M059J (cell line): Measurements from ENCODE around the gene HES7. TPM values are rescaled to one million over a fixed set of nuclear protein-coding genes. Genes with fewer than 3 reads are reported as not detected.
"Not testable (repeated sequence)": the region's sequence is repeated elsewhere in the genome, so short reads cannot be mapped to it uniquely, and the experiment has no call there.

Source experiments
- DNase-seq: peaks from one replicate; pipeline ENCODE4 v3.0.0-alpha.2; 2012; ENCODE audit warnings: low read depth
- total RNA-seq: library from RNA; depleted of rRNA; stranded (reverse); fragments of >200 nt; shearing (Covaris generic); gene quantifications from 2 replicates; pipeline ENCODE4 v1.2.3, GENCODE V29; 2014

HES7 gene
- total RNA-seq, 1 experiment from 2014 or later = 0.94 TPM

DNA sequence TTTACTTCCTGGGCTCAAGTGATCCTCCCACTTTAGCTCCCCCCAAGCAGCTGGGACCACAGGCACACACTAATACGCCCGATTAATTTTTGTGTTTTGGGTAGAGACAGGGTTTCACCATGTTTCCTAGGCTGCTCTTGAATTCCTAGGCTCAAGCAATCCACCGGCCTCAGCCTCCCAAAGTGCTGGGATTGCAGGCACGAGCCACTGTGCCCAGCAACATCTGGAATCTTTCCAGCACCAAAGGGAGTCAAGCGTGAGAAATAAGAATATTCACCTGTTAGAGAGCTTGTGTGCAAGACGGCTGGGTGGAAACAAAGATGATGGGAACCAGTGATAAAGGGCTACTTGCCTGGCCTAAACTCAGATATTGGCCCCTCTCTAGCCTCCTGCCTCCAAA is 22.2 kb downstream of the HES7 start:
- DNase-seq = no peak

DNA sequence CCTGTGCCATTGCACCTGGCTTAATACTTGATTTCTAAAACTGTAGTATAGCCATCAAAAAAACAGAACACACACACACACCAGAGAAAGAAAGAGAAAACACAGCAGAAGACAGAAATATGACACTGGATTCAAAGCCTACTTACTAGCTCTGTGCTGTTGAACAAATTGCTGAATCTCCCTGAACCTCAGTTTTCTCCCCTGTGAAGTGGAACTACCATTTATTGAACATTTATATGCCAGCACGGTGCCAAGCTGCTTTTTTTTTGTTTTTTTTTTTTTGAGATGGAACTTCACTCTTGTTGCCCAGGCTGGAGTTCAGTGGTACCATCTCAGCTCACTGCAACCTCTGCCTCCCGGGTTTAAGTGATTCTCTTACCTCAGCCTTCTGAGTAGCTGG is 23.1 kb downstream of the HES7 start:
- DNase-seq = no peak

DNA sequence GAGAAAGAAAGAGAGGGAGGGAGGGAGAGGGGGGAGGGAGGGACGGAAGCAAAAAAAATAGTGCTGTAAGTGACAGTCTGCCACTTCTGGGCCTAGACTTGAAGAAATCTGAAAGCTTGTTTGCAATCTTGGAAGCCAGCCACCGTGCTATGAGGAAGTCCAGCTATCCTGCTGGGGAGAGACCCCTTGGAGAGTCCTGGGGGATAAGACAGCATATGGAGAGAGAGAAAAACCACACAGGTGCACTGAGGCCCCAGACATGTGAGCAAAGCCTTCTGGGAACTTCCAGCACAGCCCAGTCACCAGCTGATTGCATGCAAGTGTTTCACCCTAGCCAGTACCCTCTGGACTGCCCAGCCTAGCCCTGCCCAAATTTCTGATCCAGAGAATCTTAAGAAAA is 23.8 kb downstream of the HES7 start:
- no peak for DNase-seq

DNA sequence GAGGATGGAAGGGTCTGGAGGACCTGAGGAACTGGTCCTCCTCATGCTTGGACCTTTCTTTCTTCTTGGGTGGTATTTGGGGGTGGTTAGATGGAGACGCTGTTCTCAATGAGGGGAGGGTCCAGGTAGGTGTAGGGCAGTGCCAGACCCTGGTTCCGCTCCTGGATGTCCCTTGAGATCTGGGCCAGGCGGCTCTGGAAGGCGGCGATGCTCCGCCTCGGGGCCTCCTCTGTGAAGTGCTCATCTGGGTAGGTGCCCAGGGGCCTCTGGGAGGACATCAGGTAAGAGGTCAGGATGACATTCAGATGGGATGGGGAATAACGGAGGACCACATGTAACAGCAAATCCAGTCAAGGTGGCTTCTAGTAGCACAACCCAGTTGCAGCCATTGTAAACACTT is 27.4 kb downstream of the HES7 start:
- DNase-seq = no peak

DNA sequence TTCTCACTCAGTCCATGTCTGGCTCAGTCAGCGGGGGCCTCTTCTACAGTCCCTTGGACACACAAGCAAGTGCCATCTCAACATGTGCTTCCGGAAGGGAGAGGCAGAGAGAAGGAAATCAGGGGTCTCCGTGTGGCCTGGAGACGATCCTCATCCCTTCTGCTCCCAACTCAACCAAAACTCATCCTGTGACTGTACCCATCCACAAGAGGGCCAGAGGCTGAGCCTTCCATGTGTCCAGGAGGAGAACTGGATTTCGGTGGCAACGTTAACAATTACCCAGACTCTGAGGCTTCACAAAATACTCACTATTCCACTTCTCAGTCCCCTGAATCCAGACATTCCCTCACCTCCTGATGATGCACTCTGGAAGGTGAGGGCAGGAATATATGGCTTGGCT is 28.5 kb downstream of the HES7 start:
- DNase-seq = no peak

DNA sequence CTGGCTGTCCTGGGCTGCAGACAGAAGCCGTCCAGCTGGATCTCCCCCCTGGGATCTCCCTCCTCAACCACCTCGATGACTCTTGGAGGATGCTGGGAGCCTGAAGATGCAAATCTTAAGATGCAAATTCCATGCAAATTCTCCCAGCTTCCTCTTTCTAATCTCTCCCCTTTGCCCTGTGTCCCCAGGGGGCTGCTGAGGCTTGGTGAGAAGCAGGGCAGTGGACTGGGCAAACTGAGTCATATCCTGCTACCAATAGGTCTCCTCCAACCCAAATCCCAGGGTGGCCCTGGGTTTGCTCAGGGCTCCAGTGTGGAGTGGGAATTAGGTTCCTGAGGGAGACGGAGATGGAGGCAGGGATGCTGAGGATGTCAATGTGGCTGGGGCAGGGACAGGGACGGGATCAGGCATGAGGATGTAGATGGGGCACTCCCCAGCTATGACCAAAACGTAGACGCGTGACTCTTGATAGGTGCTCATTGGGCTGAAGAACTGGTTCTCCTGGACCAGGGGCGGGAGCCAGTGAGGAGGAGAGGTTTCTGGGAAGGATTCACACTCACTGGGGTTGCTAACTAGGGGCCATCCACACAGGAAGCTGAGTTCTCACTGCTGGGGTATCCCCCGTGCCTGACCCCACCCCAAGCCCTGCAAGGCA is 32.7 kb downstream of the HES7 start:
- no peak for DNase-seq

DNA sequence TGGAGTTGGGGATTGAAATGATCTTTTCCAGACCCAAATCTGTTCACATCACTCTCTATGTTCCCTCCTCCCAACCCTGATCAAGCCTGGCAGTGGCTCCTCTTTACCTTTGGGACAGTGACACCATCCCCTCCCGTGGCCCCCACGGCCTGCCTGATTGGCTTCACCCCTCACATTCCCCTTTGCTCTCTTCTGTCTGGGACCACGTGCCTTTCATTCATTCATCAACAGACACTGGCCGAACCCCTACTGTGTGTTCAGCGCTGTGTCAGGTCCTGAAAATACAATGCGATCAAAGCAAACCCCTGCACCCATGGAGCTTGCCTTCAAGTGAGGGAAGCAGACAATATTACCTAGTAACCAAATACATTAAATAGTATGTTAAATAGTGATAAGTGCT is 34.2 kb downstream of the HES7 start:
- DNase-seq = no peak

DNA sequence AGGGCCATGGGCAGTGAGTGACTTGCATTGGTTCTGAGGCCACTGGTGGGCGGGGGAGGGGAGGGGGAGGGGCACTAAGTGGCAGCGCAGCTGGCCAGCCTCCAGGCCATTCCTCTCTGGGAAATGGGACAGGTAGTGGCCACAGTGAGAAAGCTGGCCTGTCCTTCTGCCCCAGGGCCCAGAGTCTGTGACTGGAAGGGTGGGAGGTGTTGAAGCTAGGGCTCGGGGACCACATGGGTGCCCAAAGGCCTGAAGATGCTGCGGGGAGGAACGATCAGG is 36.0 kb downstream of the HES7 start:
- no peak for DNase-seq

DNA sequence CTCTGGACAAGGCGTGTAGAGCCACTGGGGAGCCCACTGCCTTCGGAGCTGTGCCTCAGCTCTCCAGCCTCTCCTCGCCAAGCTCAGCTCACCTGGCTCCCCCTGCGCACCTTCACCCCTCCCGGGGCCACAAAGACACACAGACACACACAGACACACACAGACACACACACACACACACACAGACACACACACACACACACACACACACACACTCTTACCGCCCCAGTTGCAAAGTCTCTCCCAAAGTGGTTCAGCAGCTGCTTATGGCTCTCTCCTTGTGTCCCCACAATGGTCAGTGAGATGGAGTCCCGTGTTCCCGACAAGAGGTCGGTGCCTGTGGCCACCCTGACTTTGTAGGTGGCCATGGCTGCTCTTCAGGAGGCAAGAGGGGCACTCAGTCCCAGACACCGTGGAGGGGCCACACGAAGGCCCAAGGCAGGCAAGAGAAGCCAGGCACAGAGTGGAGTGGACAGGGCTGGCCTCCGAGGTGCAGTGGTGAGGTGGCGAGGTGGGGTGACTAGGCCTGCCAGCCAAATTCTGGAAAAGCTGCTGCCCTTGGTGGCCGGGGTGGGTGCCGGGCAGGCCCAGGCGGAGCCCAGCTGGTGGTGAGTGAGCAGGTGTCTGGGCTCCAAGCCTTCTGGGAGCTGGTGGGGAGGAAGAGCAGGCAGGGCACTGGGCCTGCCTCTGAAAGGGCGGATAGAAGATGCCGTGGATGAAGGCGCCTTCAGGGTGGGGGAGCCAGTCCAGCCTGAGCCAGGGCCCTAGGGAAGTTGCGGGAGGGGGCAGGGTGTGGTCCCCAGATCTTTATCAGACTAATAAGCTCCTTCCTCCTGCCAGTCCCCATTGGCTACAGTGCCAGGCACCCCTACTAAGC is 36.6 kb downstream of the HES7 start, which contains the start of gene ALOX12B:
Gene ALOX12B, minus strand, starts transcription at position 642 of the 877 bp plus-strand sequence. Its CDS starts 274 bp downstream, at position 368.
- DNase-seq = no peak

DNA sequence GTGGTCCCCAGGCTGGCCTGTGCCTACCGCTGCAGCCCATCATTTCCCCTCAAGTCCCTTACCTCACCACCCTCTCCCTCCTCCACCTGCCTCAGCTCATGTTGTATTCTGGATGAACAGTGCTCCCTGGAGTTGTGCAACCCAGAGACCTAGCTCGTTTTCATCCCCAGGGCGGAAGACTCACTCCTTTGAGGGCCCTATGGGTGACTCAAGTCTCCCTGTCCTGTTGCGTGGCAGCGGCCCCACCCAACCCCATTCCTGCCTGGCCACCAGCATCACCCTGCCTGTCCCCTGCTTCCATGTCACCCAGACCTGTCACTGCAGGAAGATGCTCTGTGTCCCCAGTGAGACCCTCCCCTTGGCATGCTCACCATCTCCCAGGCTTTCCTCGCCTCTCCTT is 39.7 kb downstream of the HES7 start:
- DNase-seq = no peak

DNA sequence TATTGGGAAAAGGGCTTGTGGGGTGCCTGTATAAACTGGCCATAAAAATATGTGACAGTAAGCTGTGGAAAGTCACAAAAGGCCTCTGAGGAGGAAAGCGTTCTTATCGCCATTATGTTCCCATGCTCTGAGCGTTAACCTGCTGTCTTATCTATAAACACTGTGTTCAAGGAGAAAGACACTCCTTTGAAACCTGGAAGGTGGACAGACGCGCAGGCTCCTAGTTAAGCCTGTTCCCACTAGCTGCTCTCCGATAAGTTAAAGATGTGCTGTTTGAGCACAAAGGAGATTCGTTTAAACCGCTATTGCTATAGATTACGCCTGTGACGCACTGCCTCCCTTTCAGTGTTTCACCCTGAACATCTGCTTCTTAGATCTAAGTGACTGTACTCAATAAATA is 41.6 kb downstream of the HES7 start:
- no peak for DNase-seq

DNA sequence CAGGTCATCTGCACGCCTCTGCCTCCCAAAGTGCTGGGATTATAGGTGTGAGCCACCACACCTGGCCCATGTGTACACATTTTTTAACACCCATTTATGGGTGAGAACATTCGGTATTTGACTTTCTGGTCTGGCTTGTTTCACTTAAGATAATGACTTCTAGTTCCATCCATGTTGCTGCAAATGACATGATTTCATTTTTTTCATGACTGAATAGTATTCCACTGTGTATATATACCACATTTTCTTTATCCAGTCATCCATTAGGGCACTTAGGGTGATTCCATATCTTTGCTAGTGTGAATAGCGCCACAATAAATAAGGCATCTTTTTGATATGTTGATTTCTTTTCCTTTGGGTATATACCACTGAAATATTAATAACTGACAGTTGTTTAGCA is 42.0 kb downstream of the HES7 start:
- DNase-seq = no peak

DNA sequence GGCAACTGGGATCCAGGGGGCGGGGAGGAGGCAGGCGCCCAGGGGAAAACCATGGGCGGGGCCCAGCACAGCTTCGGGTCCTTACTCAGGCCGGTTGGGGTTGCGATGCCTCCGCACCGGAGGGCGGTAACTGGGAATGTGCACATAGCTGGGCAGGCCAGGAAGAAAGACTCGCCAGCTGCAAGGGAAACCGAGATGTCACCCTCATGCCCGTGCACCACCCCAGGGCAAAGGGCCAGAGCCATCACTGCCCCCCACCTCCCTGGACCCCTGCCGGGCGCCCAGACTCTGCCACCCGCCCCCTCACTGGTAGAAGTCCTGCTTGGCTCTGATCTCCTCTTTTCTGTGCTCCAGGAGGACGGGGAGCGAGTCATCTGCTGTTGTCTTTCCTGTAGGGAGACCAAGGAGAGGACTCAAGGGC is 43.1 kb downstream of the HES7 start:
- DNase-seq = no peak

DNA sequence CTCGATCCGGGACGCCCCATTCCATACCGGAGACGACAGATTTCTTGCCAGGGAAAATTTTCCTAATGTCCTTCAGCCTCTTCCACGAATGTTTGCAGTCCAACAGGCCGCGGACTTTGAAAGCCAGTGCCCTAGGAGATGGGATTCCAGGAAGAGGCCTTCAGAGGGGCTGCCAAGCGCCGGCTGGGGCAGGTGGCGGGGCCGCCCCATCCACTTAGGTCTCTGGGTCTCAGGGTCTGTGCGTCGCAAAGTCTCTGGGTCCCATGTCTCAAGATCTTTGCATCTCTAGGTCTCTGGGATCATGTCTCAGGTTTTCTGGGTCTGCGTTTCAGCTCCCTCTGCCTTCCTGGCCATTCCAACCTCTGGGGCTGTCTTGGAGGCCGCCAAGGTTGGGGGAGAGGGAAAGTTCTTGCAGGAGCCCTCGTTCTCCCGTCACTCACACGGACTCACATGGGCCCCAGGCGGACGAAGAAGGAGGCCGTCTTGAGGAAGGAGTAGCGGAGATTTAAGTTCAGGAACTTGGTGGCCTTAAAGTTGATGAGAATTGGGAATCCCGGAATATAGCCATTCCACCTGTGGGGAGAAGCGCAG is 43.6 kb downstream of the HES7 start:
- DNase-seq = no peak

DNA sequence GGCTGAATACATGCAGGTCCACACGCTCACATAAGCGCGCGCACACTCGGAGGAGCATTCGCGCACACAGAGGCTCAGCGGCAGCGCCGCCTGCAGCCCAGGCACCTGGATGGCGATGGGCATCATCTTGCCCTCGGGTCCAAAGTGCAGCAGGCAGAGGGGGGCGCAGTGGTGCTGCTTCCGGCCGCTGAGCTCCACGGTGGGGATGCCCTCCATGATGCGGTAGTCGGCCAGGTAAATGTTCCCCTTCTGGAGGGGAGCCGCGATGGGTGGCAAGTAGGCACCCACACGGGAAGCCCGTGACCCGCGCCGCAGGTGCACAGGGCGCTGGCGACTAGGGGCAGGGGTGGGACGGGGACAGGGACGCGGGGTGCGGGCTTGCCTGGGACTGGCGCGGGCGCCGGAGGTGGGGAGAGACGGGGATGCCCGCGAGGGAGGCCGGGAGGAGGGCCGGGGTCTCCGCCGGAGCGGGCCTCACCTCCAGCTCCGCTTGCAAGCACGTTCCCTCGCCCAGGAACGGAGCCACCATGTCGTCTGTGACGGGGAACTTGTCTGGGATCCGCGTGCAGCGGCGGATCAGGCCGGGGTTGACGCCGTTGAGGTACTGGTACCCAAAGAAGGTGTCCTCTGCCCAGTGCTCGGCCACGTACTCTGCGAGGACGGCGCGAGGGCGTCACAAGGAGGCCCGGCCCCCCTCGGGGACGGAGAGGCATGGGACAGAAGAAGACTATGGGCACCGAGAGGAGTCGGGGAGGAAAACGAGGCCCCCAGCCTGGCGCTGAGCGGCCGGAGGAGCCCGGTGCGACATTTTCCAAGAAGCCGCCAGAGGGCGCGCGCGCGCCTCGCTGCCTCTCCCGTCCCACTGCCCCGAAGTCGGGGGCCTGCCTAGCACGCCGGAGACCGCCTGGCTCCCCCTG is 44.4 kb downstream of the HES7 start:
- DNase-seq = peak; percentile 42

DNA sequence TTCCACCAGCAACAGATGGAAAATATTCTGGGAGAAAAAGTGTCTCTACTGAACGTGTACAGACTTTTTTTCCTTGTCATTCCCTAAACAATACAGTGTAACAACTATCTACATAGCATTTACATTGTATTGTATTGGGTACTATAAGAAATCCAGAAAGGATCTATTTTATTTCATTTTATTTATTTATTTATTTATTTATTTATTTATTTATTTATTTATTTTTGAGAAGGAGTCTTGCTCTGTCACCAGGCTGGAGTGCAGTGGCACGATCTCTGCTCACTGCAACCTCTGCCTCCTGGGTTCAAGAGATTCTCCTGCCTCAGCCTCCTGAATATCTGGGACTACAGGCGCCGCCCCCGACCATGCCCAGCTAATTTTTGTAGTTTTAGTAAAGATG is 46.0 kb downstream of the HES7 start:
- not testable (repeated sequence) for DNase-seq

DNA sequence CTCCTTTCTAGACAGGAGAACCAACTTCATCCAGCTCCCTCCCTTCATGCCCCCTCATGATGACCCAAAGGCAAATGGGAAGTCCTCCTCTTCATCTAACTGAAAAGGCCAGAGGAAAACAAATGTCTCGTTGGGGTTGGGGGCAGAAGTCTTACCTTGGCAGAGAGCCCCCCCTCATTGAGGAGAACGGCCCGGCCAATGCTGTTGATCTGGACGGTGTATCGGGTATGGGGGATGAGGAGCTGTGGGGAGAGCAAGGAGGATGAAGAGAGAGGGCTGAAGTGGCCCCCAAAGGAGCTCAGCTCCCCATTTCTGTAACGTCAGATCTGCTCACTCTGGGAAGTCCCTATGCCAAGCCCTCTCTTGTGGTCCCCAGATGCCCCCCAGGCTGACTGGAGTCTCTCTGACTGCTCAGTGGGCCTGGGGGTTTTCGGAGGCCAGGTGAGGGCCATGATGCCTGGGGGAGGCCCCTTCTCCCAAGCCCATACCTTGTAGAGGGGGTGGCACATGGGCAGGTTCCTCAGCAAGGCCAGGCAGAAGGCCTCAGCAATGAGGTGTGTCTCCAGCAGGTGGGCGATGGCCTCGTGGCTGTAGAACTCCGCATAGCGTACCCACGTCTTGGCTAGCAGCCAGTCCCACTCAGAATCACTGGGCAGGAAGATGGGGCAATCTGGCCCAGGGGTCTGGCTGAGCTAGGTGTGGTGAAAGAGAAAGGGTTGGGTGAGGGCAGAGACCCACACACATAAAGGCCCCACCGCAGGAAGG is 47.2 kb downstream of the HES7 start:
- no peak for DNase-seq

DNA sequence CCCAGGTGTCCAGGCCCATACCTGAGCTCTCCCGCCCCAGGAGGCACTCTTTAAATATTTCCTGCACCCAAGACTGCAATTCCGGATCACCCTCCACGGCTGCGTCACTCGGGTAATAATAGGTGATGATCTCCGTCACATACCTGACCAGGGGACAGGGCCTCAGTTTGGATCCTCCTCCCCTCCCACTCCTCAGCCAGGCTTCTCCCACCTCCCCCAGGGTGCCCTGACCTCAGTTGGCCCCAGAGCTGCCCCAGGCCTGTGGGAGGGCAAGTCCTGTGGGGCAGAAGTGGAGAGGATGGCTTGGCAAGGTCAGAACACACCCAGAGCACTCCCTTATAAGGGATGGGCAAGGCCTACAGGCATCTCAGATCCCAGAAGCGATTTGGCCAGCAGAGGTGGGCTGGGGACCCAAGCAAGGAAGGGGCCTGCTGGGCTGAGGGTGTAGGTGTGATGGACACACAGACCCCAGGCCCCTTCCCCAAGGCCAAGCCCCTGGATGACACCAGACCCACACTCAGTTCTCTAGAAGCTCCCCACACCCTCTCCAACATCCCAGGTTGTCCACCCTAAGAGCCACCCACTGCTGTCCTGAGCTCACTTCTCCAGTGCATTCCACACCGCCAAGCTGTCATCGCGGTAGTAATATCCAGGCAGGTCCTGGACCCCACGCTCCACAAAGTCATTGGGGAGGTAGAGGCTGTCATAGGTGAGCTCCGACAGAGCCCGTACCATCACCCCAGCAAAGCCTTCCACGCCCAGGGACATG is 48.1 kb downstream of the HES7 start:
- DNase-seq = no peak

DNA sequence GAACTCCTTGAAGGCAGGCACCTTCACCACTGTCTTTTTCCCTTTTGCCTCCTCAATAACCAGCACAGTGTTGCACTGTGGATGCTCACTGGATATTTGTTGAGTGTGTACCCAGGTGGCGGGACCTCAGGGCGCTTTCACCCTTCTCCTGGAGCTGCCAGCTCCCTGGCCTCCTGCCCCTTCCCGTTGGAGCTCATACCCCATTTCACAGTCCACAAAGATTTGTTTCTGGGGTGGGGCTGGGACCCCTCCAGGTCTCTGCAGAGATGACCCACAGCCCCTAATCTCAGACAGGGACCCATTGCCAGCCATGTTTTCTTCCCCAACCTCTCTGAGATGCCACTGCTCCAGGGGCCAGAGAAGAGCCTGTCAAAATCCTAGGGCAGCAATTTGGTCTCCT is 48.8 kb downstream of the HES7 start:
- no peak for DNase-seq

DNA sequence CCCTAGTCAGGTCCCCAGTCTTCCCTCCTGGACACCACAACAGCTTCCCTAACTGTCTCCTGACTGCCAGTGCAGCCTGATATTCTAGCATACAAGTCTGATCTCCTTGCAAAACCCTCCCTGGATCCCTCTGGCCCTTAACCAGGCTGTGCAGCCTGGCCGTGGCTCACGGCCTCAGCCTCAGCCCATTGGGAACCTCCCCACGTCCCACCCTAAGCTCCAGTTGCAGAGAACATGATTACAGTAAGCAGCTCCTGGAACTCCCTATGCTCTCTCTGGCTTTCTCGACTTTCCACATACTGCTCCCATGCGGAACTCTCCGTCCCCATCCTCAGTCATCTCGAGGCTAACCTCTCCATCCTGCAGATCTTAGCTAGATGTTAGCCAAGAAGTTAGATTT is 49.4 kb downstream of the HES7 start:
- DNase-seq = no peak
